OCI-LY3 (cell line): ENCODE data around the gene FUOM.

ENCODE experiments used
- H2AFZ ChIP-seq: fragments of 200-600, 300-600 bp; shearing (Covaris generic); 2 replicates; pipeline ENCODE4 v1.6.0; 2014; ENCODE audit warnings: antibody characterized with exemption, low read depth, low read length
- H3K27ac ChIP-seq: fragments of 200-600, 300-600 bp; sonication (generic); 2 replicates; pipeline ENCODE4 v1.5.1; 2014; ENCODE audit warnings: mild to moderate bottlenecking, low read length, moderate library complexity, mixed read lengths
- H3K27me3 ChIP-seq: fragments of 200-600, 300-600 bp; sonication (generic); 2 replicates; pipeline ENCODE4 v1.6.1; 2014; ENCODE audit warnings: low read depth, low read length, mixed read lengths
- H3K36me3 ChIP-seq: fragments of 200-600, 300-600 bp; sonication (generic); replicated peaks from 2 replicates; pipeline ENCODE3; 2014; ENCODE audit warnings: low read depth, low read length, mixed read lengths
- H3K4me1 ChIP-seq: fragments of 300-600, 200-600 bp; sonication (generic); 2 replicates; pipeline ENCODE4 v1.6.1; 2014; ENCODE audit warnings: low read length, mixed read lengths
- H3K4me2 ChIP-seq: fragments of 200-600, 300-600 bp; sonication (generic); 2 replicates; pipeline ENCODE4 v1.6.1; 2014; ENCODE audit warnings: low read length, mixed read lengths
- H3K4me3 ChIP-seq: fragments of 300-600, 200-600 bp; sonication (generic); 2 replicates; pipeline ENCODE4 v1.5.1; 2014; ENCODE audit warnings: antibody characterized with exemption, mild to moderate bottlenecking, low read length, moderate library complexity
- H3K79me2 ChIP-seq: fragments of 300-600, 200-600 bp; shearing (Covaris generic); 2 replicates; pipeline ENCODE4 v1.6.1; 2014; ENCODE audit warnings: mild to moderate bottlenecking, low read length, mixed read lengths
- H3K9ac ChIP-seq: fragments of 300-600, 200-600 bp; shearing (Covaris generic); 2 replicates; pipeline ENCODE4 v1.6.0; 2014; ENCODE audit warnings: mild to moderate bottlenecking, low read length, moderate library complexity
- H3K9me3 ChIP-seq: fragments of 200-600, 300-600 bp; shearing (Covaris generic); 2 replicates; pipeline ENCODE4 v1.6.1; 2014; ENCODE audit warnings: low read length, mixed read lengths; ENCODE audit not compliant: insufficient read depth
- H4K20me1 ChIP-seq: fragments of 200-600, 300-600 bp; sonication (generic); 2 replicates; pipeline ENCODE4 v1.6.1; 2016; ENCODE audit warnings: low read length, mixed read lengths; ENCODE audit not compliant: insufficient read depth
- EZH2phosphoT487 ChIP-seq: fragments of 200-600 bp; shearing (Covaris generic); IDR thresholded peaks from 2 replicates; pipeline ENCODE4 v1.6.1; 2018; ENCODE audit warnings: antibody characterized with exemption, mixed run types, low read depth
- TF ChIP-seq, protein P1 (sequence below): fragments of 200-600, 300-600 bp; sonication (generic); IDR thresholded peaks from 2 replicates; pipeline ENCODE4 v1.5.1; 2014; ENCODE audit warnings: antibody characterized with exemption, low read length, low read depth

Gene FUOM

DNA sequence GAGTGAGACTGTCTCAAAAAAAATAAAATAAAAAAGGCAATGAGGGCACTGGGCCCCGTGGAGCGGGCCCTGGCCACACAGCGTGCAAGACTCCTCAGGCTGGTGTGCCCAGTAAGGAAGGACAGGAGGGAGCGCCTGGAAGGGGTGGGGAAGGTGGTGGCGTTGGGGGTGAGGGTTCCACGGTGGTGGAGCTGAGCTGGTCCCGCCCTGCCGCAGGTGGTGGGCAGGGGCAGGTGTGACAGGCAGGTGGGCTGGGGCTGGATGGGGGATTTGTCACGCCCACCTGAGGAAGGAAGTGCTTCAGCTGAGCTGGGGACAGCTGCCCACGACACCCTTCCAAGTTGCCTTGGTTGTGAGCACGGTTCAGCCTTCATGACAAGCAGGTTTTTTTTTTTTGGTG lies 11.4 kb downstream of the FUOM start:
- no peak overlapping the region for H3K4me2 ChIP-seq
- no peaks in the 10 kb centered on the region for H3K4me1 ChIP-seq

DNA sequence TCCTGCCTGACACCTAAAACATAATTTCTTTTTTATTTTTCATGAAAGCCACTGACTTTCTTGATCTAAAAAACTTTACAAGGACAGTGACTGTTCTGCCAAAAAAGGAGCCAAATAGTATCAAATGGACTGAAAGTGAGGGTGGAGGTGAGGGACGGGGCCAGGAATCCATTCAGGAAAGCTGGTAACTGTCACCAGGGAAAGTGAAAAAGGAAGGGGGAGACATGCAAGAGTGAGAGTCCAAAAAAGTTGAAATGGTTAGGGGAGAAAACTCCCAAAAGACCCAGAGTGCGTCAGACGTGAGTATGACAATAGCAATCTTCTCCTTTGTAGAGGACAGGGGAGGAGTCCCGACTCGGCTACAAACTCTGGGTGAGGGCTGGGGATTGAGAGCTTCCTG lies 13.6 kb downstream of the FUOM start:
- Histone ChIP-seq H3K36me3 (no peaks in the 10 kb centered on the region), H3K4me2 (no peak overlapping the region), H3K9me3 (no peaks in the 10 kb centered on the region), H3K79me2 (no peaks in the 10 kb centered on the region), H3K27ac (no peak overlapping the region), H3K9ac (no peak overlapping the region), H2AFZ (no peak overlapping the region), H3K4me3 (no peak overlapping the region), H3K4me1 (no peaks in the 10 kb centered on the region), H3K27me3 (no peaks in the 10 kb centered on the region), H4K20me1 (no peaks in the 10 kb centered on the region)
- TF ChIP-seq, protein P1, sequence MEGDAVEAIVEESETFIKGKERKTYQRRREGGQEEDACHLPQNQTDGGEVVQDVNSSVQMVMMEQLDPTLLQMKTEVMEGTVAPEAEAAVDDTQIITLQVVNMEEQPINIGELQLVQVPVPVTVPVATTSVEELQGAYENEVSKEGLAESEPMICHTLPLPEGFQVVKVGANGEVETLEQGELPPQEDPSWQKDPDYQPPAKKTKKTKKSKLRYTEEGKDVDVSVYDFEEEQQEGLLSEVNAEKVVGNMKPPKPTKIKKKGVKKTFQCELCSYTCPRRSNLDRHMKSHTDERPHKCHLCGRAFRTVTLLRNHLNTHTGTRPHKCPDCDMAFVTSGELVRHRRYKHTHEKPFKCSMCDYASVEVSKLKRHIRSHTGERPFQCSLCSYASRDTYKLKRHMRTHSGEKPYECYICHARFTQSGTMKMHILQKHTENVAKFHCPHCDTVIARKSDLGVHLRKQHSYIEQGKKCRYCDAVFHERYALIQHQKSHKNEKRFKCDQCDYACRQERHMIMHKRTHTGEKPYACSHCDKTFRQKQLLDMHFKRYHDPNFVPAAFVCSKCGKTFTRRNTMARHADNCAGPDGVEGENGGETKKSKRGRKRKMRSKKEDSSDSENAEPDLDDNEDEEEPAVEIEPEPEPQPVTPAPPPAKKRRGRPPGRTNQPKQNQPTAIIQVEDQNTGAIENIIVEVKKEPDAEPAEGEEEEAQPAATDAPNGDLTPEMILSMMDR = no peak
- no peak for TF ChIP-seq EZH2phosphoT487

More for the DNA sequence above, 11.4 kb downstream of the FUOM start:
- Histone ChIP-seq H4K20me1 (no peaks in the 10 kb centered on the region), H3K27ac (no peak overlapping the region), H3K79me2 (no peaks in the 10 kb centered on the region), H3K36me3 (no peaks in the 10 kb centered on the region), H3K4me3 (no peak overlapping the region), H3K9ac (no peak overlapping the region), H2AFZ (no peak overlapping the region), H3K27me3 (no peaks in the 10 kb centered on the region), H3K9me3 (no peaks in the 10 kb centered on the region)
- TF ChIP-seq, protein P1 = no peak
- no peak for TF ChIP-seq EZH2phosphoT487

DNA sequence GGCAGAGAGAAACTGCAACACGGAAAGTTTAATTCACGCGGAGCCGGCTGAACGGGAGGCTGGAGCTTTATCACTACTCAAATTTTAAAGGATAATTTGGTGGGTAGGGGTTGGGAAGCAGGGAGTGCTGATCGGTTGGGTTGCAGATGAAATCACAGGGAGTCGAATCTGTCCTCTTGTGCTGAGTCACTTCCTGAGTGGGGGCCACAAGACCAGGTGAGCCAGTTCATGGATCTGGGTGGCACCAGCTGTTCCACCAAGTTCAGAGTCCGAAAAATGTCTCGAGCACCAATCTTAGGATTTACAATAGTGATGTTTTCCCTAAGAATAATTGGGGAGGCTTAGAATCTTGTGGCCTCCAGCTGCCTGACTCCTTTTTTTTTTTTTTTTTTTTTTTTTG lies 14.3 kb downstream of the FUOM start:
- H3K27ac ChIP-seq = no peak overlapping the region
- no peaks in the 10 kb centered on the region for H3K9me3 ChIP-seq
- H2AFZ ChIP-seq = no peak overlapping the region
- no peaks in the 10 kb centered on the region for H3K4me1 ChIP-seq
- H3K79me2 ChIP-seq = no peaks in the 10 kb centered on the region
- H3K27me3 ChIP-seq = no peaks in the 10 kb centered on the region
- no peaks in the 10 kb centered on the region for H4K20me1 ChIP-seq
- no peaks in the 10 kb centered on the region for H3K36me3 ChIP-seq
- H3K4me2 ChIP-seq = no peak overlapping the region
- no peak overlapping the region for H3K9ac ChIP-seq
- TF ChIP-seq EZH2phosphoT487 = no peak
- TF ChIP-seq, protein P1 = no peak
- no peak overlapping the region for H3K4me3 ChIP-seq

DNA sequence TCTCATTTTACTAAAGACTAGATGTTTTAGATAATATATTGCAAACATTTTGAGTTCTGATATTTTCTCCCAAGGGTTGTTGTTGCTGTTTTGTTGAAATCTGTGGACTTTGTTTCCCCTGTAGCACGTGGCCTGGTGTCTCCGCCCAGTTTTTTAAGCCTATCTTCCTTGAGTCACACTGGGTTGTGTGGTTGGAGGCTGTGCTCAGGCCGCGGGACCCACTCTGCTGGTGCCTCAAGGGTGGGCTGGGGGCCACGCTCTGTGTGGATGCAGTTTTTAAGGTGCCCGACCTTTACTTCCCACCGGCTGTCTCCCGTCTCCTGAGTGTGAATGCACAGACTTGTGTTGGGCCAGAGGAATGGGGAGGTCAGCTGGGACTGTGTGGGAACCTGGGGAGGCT lies 14.9 kb downstream of the FUOM start:
- no peaks in the 10 kb centered on the region for H3K9me3 ChIP-seq
- H3K9ac ChIP-seq = no peak overlapping the region
- no peaks in the 10 kb centered on the region for H3K27me3 ChIP-seq
- no peak overlapping the region for H3K4me3 ChIP-seq
- no peaks in the 10 kb centered on the region for H3K4me1 ChIP-seq
- H3K27ac ChIP-seq = no peak overlapping the region
- no peaks in the 10 kb centered on the region for H3K36me3 ChIP-seq
- TF ChIP-seq, protein P1 = no peak
- no peaks in the 10 kb centered on the region for H4K20me1 ChIP-seq
- H3K79me2 ChIP-seq = no peaks in the 10 kb centered on the region
- no peak overlapping the region for H2AFZ ChIP-seq
- no peak overlapping the region for H3K4me2 ChIP-seq
